Ovary (tissue), 3 donors: ENCODE measurements around the gene PEAK1.

ENCODE experiments used
- CTCF ChIP-seq, 3 donors: fragments of 450-650 bp in 2 of 3; fragments of 200-600 bp in 1 of 3; IDR thresholded peaks; one replicate each; pipeline versions ENCODE4 v1.5.1 to v1.8.0; 2016 to 2022; ENCODE audit warnings: antibody characterized with exemption in 3 of 3, mild to moderate bottlenecking in 1 of 3
- EP300 ChIP-seq: sonication (generic); formaldehyde crosslinking; IDR thresholded peaks from one replicate; pipeline ENCODE4 v1.6.1; 2017; ENCODE audit warnings: antibody characterized with exemption
- POLR2A ChIP-seq: fragments of 450-650 bp; IDR thresholded peaks from one replicate; pipeline ENCODE4 v1.6.1; 2017; ENCODE audit warnings: antibody characterized with exemption, mild to moderate bottlenecking, moderate library complexity
- donor health status: DM: no; HTN: no; CAD: no.

DNA sequence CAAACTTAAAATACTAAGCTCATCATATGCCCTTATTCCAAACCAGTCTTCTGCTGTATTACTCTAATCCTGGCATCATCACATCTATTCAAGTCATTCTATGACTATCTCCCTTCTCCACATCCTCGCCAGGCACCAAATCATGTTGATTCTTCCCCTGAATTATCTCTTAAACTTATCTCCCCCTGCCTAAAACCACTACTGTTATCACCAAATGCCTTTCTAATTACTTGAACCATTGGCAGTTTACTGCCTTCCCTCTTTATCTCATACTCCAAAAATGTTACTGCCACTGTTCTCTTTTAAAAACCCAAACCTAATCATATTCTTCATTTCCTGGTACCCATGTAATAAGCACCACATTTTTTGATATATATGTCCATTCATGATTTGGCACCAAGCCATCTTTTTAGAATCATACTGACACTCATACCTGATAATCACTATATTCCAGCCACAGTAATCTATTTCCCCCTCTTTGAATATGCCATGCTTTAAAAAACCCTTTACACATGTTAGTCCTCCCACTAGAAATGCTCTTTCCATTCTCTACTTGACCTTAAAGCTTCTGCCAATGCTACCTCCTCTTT is 126.8 kb downstream of the PEAK1 start:
- TF ChIP-seq POLR2A, result no peak
- TF ChIP-seq CTCF (IDR thresholded peaks at IDR 0.05), result no peak
- no peak for TF ChIP-seq EP300
